ENCODE data around the gene ALG12.

ALG12 gene

GRCh38 chr22:49942565-49943404, 24.5 kb upstream of the ALG12 start:
- no peak overlapping the region for H3K4me3 ChIP-seq (ENCODE audit: low read depth, low read length)
- DNase-seq (ENCODE audit: low read depth), result no peak
- TF ChIP-seq CTCF (IDR thresholded peaks at IDR 0.05; ENCODE audit: insufficient read depth, low read depth, low read length, missing control alignments), result no peak

GRCh38 chr22:49941507-49942316, 23.5 kb upstream of the ALG12 start:
- no peak for DNase-seq (ENCODE audit: low read depth)
- no peak overlapping the region for H3K4me3 ChIP-seq (ENCODE audit: low read depth, low read length)
- no peak for TF ChIP-seq CTCF (IDR thresholded peaks at IDR 0.05; ENCODE audit: insufficient read depth, low read depth, low read length, missing control alignments)

GRCh38 chr22:49938565-49939136, 20.4 kb upstream of the ALG12 start:
- DNase-seq (ENCODE audit: low read depth), result no peak
- no peak for TF ChIP-seq CTCF (IDR thresholded peaks at IDR 0.05; ENCODE audit: insufficient read depth, low read depth, low read length, missing control alignments)
- no peak overlapping the region for H3K4me3 ChIP-seq (ENCODE audit: low read depth, low read length)

GRCh38 chr22:49937758-49938564, 19.7 kb upstream of the ALG12 start:
- DNase-seq (ENCODE audit: low read depth), result no peak
- no peak overlapping the region for H3K4me3 ChIP-seq (ENCODE audit: low read depth, low read length)
- TF ChIP-seq CTCF (IDR thresholded peaks at IDR 0.05; ENCODE audit: insufficient read depth, low read depth, low read length, missing control alignments), result no peak

- no peak for DNase-seq (ENCODE audit: low read depth)
- no peak overlapping the region for H3K4me3 ChIP-seq (ENCODE audit: low read depth, low read length)
- TF ChIP-seq CTCF (IDR thresholded peaks at IDR 0.05; ENCODE audit: insufficient read depth, low read depth, low read length, missing control alignments), result no peak
These were observed 18.9 kb upstream of the ALG12 start for GRCh38 chr22:49936973-49937757.
